Choroid plexus epithelial cell (primary cell): ENCODE measurements around the gene PRICKLE1.

Experiments
- DNase-seq: peaks from one replicate; pipeline ENCODE4 v3.0.0-alpha.2; 2010; ENCODE audit warnings: low read depth
- H3K4me3 ChIP-seq: 2 replicates; pipeline ENCODE4 v1.5.1; 2011; ENCODE audit warnings: low read depth, mild to moderate bottlenecking, control low read depth, low read length, moderate library complexity
- TF ChIP-seq, protein P1 (sequence below): conservative IDR thresholded peaks from 2 replicates; pipeline ENCODE4 v1.5.1; 2011; ENCODE audit warnings: low read depth, mild to moderate bottlenecking, control low read depth, inconsistent platforms, low read length, moderate library complexity

PRICKLE1 gene

DNA sequence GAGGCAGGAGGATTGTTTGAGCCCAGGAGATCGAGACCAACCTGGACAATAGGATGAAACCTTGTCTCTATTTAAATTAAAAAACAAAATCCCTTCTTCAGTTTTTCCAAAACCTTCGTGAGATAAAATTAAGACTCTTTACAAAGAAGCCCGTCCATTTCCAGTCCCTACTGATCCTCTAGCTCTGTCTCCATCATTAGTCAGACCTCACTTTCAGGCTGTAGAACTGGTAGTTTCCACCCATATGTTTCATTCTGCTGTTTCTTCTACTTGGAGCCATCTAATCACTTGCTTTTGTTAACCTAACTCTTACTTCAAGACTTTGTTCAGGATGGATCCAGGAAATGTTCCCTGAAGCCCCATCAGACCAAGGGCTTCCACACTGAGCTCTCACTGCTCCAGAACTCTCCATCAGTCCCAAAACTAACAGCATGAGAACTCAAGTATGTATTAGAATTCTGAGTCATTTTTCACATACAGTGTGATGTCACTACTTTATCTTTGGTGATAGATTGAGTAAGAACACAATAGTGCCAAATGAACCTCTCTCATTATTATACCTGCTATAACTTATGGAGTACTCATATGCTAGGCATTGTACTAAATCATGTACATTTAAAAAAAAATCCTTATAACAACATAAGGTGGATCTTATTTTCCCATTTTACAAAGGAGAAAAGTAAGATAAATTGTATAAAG lies 90.8 kb downstream of the PRICKLE1 start:
- TF ChIP-seq, protein P1, sequence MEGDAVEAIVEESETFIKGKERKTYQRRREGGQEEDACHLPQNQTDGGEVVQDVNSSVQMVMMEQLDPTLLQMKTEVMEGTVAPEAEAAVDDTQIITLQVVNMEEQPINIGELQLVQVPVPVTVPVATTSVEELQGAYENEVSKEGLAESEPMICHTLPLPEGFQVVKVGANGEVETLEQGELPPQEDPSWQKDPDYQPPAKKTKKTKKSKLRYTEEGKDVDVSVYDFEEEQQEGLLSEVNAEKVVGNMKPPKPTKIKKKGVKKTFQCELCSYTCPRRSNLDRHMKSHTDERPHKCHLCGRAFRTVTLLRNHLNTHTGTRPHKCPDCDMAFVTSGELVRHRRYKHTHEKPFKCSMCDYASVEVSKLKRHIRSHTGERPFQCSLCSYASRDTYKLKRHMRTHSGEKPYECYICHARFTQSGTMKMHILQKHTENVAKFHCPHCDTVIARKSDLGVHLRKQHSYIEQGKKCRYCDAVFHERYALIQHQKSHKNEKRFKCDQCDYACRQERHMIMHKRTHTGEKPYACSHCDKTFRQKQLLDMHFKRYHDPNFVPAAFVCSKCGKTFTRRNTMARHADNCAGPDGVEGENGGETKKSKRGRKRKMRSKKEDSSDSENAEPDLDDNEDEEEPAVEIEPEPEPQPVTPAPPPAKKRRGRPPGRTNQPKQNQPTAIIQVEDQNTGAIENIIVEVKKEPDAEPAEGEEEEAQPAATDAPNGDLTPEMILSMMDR: no peak
- H3K4me3 ChIP-seq: no peak overlapping the region
- DNase-seq: peak; percentile 13

DNA sequence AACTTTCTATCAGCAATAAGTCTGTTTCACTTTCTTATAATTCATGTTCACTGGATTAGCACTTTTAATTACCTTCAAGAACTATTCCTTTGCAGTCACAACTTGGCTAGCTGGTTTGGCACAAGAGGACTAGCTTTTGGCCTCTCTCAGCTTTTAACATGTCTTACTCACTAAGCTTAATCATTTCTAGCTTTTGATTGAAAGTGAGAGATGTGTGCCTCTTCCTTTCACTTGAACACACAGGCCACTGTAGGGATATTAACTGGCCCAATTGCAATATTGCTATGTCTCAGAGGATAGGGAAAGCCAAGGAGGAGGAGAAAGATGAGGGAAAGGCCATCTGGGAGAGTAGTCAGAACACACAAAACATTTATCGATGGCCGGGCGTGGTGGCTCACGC lies 92.7 kb downstream of the PRICKLE1 start:
- DNase-seq: no peak
- no peak overlapping the region for H3K4me3 ChIP-seq
- TF ChIP-seq, protein P1: no peak

DNA sequence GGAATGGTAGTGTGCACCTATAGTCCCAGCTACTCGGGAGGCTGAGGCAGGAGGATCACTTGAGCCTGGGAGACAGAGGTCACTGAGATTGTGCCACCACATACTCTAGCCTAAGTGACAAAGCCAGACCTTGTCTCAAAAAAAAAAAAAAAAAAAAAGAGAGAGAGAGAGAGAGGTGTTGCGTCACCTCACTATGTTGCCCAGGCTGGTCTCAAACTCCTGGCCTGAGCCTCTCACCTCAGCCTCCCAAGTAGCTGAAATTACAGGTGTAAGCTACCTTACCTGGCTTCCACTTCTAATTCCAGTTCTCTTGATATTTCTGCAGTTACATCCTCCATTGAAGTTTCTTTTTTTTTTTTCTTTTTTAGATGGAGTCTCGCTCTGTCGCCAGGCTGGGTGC lies 94.3 kb downstream of the PRICKLE1 start:
- TF ChIP-seq, protein P1: no peak
- DNase-seq: no peak
- H3K4me3 ChIP-seq: no peak overlapping the region

DNA sequence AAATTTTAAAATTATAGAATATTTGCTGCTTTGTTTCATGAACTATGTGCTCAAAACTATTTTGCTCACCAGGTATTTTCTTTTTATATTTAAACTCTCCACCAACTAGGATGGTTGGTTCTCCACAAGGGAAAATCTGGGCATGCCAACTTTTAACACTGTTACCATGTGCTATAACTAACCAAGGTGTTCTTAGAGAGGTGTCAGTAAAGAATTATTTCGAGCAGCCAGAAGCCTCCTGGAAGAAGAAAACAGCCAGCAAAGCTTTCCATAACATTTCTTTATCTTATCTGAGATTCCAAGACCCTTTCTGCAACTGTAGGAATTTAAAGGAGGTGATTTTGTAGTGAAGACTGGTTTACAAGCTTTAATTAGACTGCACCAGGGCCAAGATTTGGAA lies 97.3 kb downstream of the PRICKLE1 start:
- DNase-seq: no peak
- TF ChIP-seq, protein P1: no peak
- no peak overlapping the region for H3K4me3 ChIP-seq

DNA sequence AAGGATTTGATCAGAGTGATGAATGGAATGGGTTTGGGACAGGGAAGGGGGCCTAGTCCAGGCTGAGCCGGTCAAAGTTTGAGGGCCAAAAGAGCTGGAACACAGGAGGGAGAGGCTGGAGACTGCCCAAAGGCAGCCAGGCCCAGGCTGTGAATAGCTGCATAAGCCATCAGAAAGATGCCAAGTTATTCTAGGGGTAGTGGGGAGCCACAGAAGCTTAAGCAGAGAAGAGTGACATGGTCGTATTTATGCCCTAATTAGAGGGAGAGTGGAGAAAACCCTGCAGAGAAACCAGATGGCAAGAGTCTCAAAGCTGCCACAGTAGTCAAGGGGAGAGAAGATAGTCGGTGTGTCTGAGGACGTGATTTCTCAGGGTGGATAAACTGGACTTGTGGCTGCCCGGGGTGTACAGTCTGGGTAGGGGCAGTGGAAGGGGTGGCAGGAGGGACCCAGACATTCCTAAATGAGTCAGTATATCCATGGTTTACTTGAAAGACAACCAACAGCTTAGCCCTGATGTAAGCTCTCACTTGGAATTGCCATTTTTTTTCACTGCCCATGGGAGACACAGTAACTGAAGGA lies 99.2 kb downstream of the PRICKLE1 start:
- no peak for DNase-seq
- TF ChIP-seq, protein P1: no peak
- no peak overlapping the region for H3K4me3 ChIP-seq

DNA sequence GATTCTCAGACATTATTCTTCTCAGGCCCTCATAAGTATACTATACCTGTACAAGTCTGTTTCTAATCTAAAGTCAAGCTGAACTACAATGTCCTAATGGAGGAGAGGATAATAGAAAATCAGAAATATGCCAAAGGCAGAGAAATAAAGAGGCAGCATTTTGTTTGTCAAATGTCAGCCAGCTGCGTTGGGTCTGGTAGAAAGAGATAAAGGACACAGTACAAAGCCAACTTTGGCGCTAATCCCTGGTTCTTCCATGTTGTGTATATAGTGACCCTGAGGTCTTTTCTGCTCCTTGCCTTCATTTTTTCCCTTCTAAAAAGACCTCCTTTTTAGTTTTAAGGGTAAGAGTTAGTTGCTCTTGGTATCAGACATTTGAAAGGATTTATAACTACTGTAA lies 103.1 kb downstream of the PRICKLE1 start:
- H3K4me3 ChIP-seq: no peak overlapping the region
- no peak for DNase-seq
- TF ChIP-seq, protein P1: no peak

DNA sequence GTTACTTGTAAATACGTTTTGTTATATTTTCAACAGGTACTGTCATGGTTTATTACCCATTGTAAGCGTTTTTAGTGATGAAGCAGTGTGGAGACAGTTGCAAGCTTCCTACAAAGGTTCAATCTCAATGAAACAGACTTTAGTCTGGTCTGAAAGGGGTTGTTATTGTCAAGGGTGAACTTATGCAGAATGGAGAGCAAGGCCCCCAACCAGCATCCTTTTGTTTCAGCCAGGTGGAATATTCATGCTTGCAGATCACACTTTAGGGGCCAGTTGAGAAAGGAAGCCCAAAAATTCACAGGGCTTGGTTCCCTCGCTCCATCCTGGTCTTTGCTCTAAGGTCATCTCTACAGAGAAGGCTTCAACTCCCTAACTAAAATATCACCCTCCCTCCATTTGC lies 103.7 kb downstream of the PRICKLE1 start:
- TF ChIP-seq, protein P1: no peak
- DNase-seq: no peak

More for the DNA sequence above, 103.7 kb downstream of the PRICKLE1 start:
- H3K4me3 ChIP-seq: no peak overlapping the region
